A549 (cell line): Measurements from ENCODE around the gene CPA3. TPM values are rescaled to one million over a fixed set of nuclear protein-coding genes. Genes with fewer than 3 reads are reported as not detected.

ENCODE experiments used
- ATAC-seq, 2 experiments: fragments of 200-7000 bp in 1 of 2; fragments of >200 bp in 1 of 2; cut with Nextera tagmentation in 1 of 2; cut with Tn5 transposase in 1 of 2; 3 replicates each; pipeline versions ENCODE4 v1.8.0 to v1.9.1; 2018 to 2020; ENCODE audit warnings: mild to moderate bottlenecking in 1 of 2, moderate library complexity in 1 of 2
- CTCF ChIA-PET: fragments of 300-600 bp; sonication (Branson Sonifier 250); formaldehyde crosslinking; extraction: SDS; loops from one replicate; lab custom pipeline; 2021; ENCODE audit warnings: antibody characterized with exemption, inconsistent platforms; lab: Yijun Ruan, JAX
- POLR2A ChIA-PET: fragments of 350-600 bp; formaldehyde crosslinking; extraction: SDS; loops from one replicate; lab custom pipeline; 2021; ENCODE audit warnings: antibody characterized with exemption, inconsistent platforms; lab: Yijun Ruan, JAX
- DNase-seq, 2 experiments: peaks; one replicate each; pipeline versions ENCODE4 v3.0.0 to v3.0.0-alpha.2; 2011 to 2016; ENCODE audit warnings: low read depth in 1 of 2, low spot score in 1 of 2
- FAIRE-seq: peaks from 2 replicates; lab custom pipeline; 2011; peaks lifted over from hg19 to GRCh38; lab: Jason Lieb, UNC
- H3K27ac ChIP-seq, 2 experiments: fragments of >200 bp; sonication (Bioruptor Twin); formaldehyde crosslinking; 3 replicates each; pipeline ENCODE4 v1.5.1; 2016 to 2017
- H3K4me1 ChIP-seq: fragments of >200 bp; sonication (Bioruptor Twin); formaldehyde crosslinking; 3 replicates; pipeline ENCODE4 v1.6.1; 2016
- H3K4me2 ChIP-seq: fragments of >200 bp; sonication (Bioruptor Twin); formaldehyde crosslinking; 3 replicates; pipeline ENCODE4 v1.6.1; 2016
- H3K4me3 ChIP-seq: fragments of >200 bp; sonication (Bioruptor Twin); formaldehyde crosslinking; 3 replicates; pipeline ENCODE4 v1.5.1; 2016
- H3K9me3 ChIP-seq: fragments of >200 bp; sonication (Bioruptor Twin); formaldehyde crosslinking; 3 replicates; pipeline ENCODE4 v1.6.1; 2016
- EHF ChIP-seq: fragments of 250-450 bp; sonication (Bioruptor Pico); IDR thresholded peaks from 2 replicates; pipeline ENCODE4 v1.5.0; 2020; ENCODE audit warnings: mild to moderate bottlenecking
- HDAC2 ChIP-seq: fragments of 200-600 bp; sonication (generic); IDR thresholded peaks from 2 replicates; pipeline ENCODE4 v1.6.1; 2016
- HEYL ChIP-seq: fragments of 250-450 bp; sonication (Bioruptor Pico); IDR thresholded peaks from 2 replicates; pipeline ENCODE4 v1.8.0; 2021; ENCODE audit warnings: mild to moderate bottlenecking, moderate library complexity
- HOXB5 ChIP-seq: fragments of 250-450 bp; sonication (Bioruptor Pico); IDR thresholded peaks from 2 replicates; pipeline ENCODE4 v1.5.0; 2020; ENCODE audit warnings: mild to moderate bottlenecking, moderate library complexity
- JUN ChIP-seq, 2 experiments: fragments of >200 bp; sonication (Bioruptor Twin); formaldehyde crosslinking; IDR thresholded peaks; 2 replicates in 1 of 2; 3 replicates in 1 of 2; pipeline ENCODE4 v1.6.1; 2016 to 2017
- JUNB ChIP-seq: fragments of >200 bp; sonication (Bioruptor Twin); formaldehyde crosslinking; IDR thresholded peaks from 2 replicates; pipeline ENCODE4 v1.6.1; 2016
- MAZ ChIP-seq: fragments of 150-350 bp; IDR thresholded peaks from 2 replicates; pipeline ENCODE4 v1.6.1; 2014; ENCODE audit warnings: antibody characterized with exemption, low read depth, low read length, borderline replicate concordance
- NFE2L2 ChIP-seq: fragments of 150-350 bp; conservative IDR thresholded peaks from 2 replicates; pipeline ENCODE4 v1.6.1; 2014; ENCODE audit warnings: low read length
- RNF2 ChIP-seq: fragments of 200-600 bp; sonication (generic); IDR thresholded peaks from 2 replicates; pipeline ENCODE4 v1.6.1; 2016; ENCODE audit warnings: low read depth, mild to moderate bottlenecking, antibody characterized with exemption, moderate library complexity, borderline replicate concordance
- TFCP2L1 ChIP-seq: fragments of 250-450 bp; sonication (Bioruptor Pico); IDR thresholded peaks from 2 replicates; pipeline ENCODE4 v1.5.0; 2021; ENCODE audit warnings: mild to moderate bottlenecking
- TP53 ChIP-seq: fragments of 250-450 bp; sonication (Bioruptor Pico); IDR thresholded peaks from 2 replicates; pipeline ENCODE4 v1.5.0; 2021; ENCODE audit warnings: mild to moderate bottlenecking, moderate library complexity
- WGBS: methylation state at CpG from one replicate; pipeline ENCODE4 v1.1.6; 2017; ENCODE audit errors: missing lambda C conversion rate; 5-methylcytosine and 5-hydroxymethylcytosine counted together
- polyA plus RNA-seq, 4 experiments: library from polyadenylated mRNA; depleted of rRNA in 3 of 4; stranded (reverse); fragments of >200 nt; fragmentation: RNase III in 1 of 4; extraction: RNeasy Plus Mini Kit Qiagen cat#74134 plus additional on column Dnase treatment in 1 of 4; gene quantifications; 2 replicates in 3 of 4; 3 replicates in 1 of 4; pipeline ENCODE4 v1.2.3, GENCODE V29; 2011 to 2017
- TF ChIP-seq, protein P1 (sequence below): IDR thresholded peaks from 2 replicates; pipeline ENCODE4 v1.6.1; 2012; ENCODE audit warnings: low read depth, borderline replicate concordance

Gene CPA3
- polyA plus RNA-seq, 2 of the 4 experiments (the other 2 are of a cell fraction) = not detected

- 70% methylated on average over 2 of the region's 2 CpGs for WGBS
- H3K4me3 ChIP-seq = no peak overlapping the region
- ChIA-PET POLR2A (no interaction called here), CTCF (interaction anchor here (0.7 to 7.6 kb wide), 6 partner anchors 50 to 565 kb away, joined by 3 to 105 read pairs (median 10); no protein-coding TSS in a partner anchor)
- no peaks in the 10 kb centered on the region for H3K9me3 ChIP-seq
- peaks cover 8% of the 10 kb centered on the region; the same call in 2 of the 3 replicates for H3K4me1 ChIP-seq
- no peak for FAIRE-seq
- ATAC-seq = no peak
- no peak overlapping the region for H3K27ac ChIP-seq
- DNase-seq = no peak
- TF ChIP-seq NFE2L2 (no peak), HOXB5 (CRISPR knock-in tag) (no peak), TFCP2L1 (CRISPR knock-in tag) (no peak), MAZ (no peak), RNF2 (no peak), JUN (IDR thresholded peaks at IDR 0.05) (no peak), HEYL (CRISPR knock-in tag) (no peak), JUNB (no peak), TP53 (CRISPR knock-in tag) (no peak), HDAC2 (no peak), EHF (CRISPR knock-in tag) (no peak)
- TF ChIP-seq, protein P1, sequence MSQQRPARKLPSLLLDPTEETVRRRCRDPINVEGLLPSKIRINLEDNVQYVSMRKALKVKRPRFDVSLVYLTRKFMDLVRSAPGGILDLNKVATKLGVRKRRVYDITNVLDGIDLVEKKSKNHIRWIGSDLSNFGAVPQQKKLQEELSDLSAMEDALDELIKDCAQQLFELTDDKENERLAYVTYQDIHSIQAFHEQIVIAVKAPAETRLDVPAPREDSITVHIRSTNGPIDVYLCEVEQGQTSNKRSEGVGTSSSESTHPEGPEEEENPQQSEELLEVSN = no peak
- H3K4me2 ChIP-seq = no peak overlapping the region
These were observed 80.0 kb downstream of the CPA3 start for GRCh38 chr3:148945116-148945515.

Other genes starting within 250 kb of the CPA3 start
- 3.1 and 5.4 TPM in 2 replicates for gene AGTR1, start 167.4 kb upstream of the CPA3 start, polyA plus RNA-seq (2011; rRNA removed)
- gene AGTR1, start 167.4 kb upstream of the CPA3 start, polyA plus RNA-seq (2017; fragmentation: RNase III; extraction: RNeasy Plus Mini Kit Qiagen cat#74134 plus additional on column Dnase treatment) = 0.71 to 1.1 TPM (median 0.92 TPM) in 3 replicates
- not detected in 2 replicates for gene CPB1, start 37.5 kb upstream of the CPA3 start, polyA plus RNA-seq (2011; rRNA removed)
- not detected in 3 replicates for gene CPB1, start 37.5 kb upstream of the CPA3 start, polyA plus RNA-seq (2017; fragmentation: RNase III; extraction: RNeasy Plus Mini Kit Qiagen cat#74134 plus additional on column Dnase treatment)
- gene GYG1, start 126.2 kb downstream of the CPA3 start, polyA plus RNA-seq (2011; rRNA removed) = 39.6 and 42.4 TPM in 2 replicates
- 58.2 to 60.5 TPM (median 59.8 TPM) in 3 replicates for gene GYG1, start 126.2 kb downstream of the CPA3 start, polyA plus RNA-seq (2017; fragmentation: RNase III; extraction: RNeasy Plus Mini Kit Qiagen cat#74134 plus additional on column Dnase treatment)
- 43.9 and 61.6 TPM in 2 replicates for gene HLTF, start 221.2 kb downstream of the CPA3 start, polyA plus RNA-seq (2011; rRNA removed)
- 25.5 to 26.7 TPM (median 26.3 TPM) in 3 replicates for gene HLTF, start 221.2 kb downstream of the CPA3 start, polyA plus RNA-seq (2017; fragmentation: RNase III; extraction: RNeasy Plus Mini Kit Qiagen cat#74134 plus additional on column Dnase treatment)